Measurements from ENCODE around the gene LRRC55. TPM values are rescaled to one million over a fixed set of nuclear protein-coding genes. Genes with fewer than 3 reads are reported as not detected.

Gene LRRC55
- polyA plus RNA-seq, 1 of the 3 experiments (the other 2 are of a cell fraction) = not detected

GRCh38 chr11:57148621-57149020, 33.1 kb upstream of the LRRC55 start:
- peak overlapping the region in 1 of 2 experiments; percentile 96; a peak in 2 of 4 replicates for H3K27ac ChIP-seq (ENCODE audit: low read depth in 2 of 2, low read length in 1 of 2)
- H3F3A ChIP-seq (replicated peaks; ENCODE audit: insufficient read depth) = no peaks in the 10 kb centered on the region
- H3K79me2 ChIP-seq (ENCODE audit: insufficient read depth) = no peaks in the 10 kb centered on the region
- no peaks in the 10 kb centered on the region for H4K20me1 ChIP-seq (ENCODE audit: insufficient read depth)
- no peak for TF ChIP-seq SIN3A (IDR thresholded peaks at IDR 0.05; ENCODE audit: borderline replicate concordance, low read depth, low read length)
- no peak for TF ChIP-seq RFX5 (IDR thresholded peaks at IDR 0.05; ENCODE audit: low read length)
- TF ChIP-seq ZBTB33 (IDR thresholded peaks at IDR 0.05; ENCODE audit: borderline replicate concordance, low read depth) = no peak
- TF ChIP-seq EP300 (IDR thresholded peaks at IDR 0.05; ENCODE audit: borderline replicate concordance in 1 of 2, low read depth in 1 of 2, low read length in 1 of 2) = no peak
- TF ChIP-seq RCOR1 (IDR thresholded peaks at IDR 0.05; ENCODE audit: low read length) = no peak
- TF ChIP-seq ELF1 (IDR thresholded peaks at IDR 0.05) = no peak
- TF ChIP-seq CHD2 (IDR thresholded peaks at IDR 0.05; ENCODE audit: low read length, partially characterized antibody) = no peak
- no peak for TF ChIP-seq TEAD4 (IDR thresholded peaks at IDR 0.05; ENCODE audit: borderline replicate concordance, insufficient read depth)
- TF ChIP-seq EZH2phosphoT487 (IDR thresholded peaks at IDR 0.05; ENCODE audit: borderline replicate concordance, low read depth) = no peak
- TF ChIP-seq, protein P1, sequence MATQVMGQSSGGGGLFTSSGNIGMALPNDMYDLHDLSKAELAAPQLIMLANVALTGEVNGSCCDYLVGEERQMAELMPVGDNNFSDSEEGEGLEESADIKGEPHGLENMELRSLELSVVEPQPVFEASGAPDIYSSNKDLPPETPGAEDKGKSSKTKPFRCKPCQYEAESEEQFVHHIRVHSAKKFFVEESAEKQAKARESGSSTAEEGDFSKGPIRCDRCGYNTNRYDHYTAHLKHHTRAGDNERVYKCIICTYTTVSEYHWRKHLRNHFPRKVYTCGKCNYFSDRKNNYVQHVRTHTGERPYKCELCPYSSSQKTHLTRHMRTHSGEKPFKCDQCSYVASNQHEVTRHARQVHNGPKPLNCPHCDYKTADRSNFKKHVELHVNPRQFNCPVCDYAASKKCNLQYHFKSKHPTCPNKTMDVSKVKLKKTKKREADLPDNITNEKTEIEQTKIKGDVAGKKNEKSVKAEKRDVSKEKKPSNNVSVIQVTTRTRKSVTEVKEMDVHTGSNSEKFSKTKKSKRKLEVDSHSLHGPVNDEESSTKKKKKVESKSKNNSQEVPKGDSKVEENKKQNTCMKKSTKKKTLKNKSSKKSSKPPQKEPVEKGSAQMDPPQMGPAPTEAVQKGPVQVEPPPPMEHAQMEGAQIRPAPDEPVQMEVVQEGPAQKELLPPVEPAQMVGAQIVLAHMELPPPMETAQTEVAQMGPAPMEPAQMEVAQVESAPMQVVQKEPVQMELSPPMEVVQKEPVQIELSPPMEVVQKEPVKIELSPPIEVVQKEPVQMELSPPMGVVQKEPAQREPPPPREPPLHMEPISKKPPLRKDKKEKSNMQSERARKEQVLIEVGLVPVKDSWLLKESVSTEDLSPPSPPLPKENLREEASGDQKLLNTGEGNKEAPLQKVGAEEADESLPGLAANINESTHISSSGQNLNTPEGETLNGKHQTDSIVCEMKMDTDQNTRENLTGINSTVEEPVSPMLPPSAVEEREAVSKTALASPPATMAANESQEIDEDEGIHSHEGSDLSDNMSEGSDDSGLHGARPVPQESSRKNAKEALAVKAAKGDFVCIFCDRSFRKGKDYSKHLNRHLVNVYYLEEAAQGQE (IDR thresholded peaks at IDR 0.05; ENCODE audit: low read depth, low read length) = no peak
- no peak for TF ChIP-seq SMC3 (IDR thresholded peaks at IDR 0.05; ENCODE audit: low read depth, low read length)
- no peak for TF ChIP-seq PBX3 (IDR thresholded peaks at IDR 0.05)
- no peak for TF ChIP-seq JUND (IDR thresholded peaks at IDR 0.05)
- no peak for TF ChIP-seq RXRA (IDR thresholded peaks at IDR 0.05; ENCODE audit: borderline replicate concordance, low read depth)
- no peak overlapping the region for H3K9ac ChIP-seq
- no peak for DNase-seq
- 55% methylated on average over 5 of the region's 5 CpGs for WGBS (ENCODE audit: low lambda C conversion rate)
- H3K9me2 ChIP-seq = no peaks in the 10 kb centered on the region
- no peaks in the 10 kb centered on the region for H3K36me3 ChIP-seq (replicated peaks in 1 of 2; ENCODE audit: control insufficient read depth in 1 of 2, insufficient read depth in 2 of 2, low read length in 1 of 2)
- ChIA-PET CTCF (interaction anchor here (1.1 to 10.1 kb wide), 3 partner anchors 92 to 308 kb away, joined by 4 to 90 read pairs (median 8); no protein-coding TSS in a partner anchor), POLR2A (no interaction called here)
- no peak overlapping the region for H3K4me2 ChIP-seq
- H2AFZ ChIP-seq (ENCODE audit: low read depth) = no peak overlapping the region
- no peak overlapping the region for H3K4me3 ChIP-seq (ENCODE audit: low read depth in 2 of 2, low read length in 1 of 2)
- no peaks in the 10 kb centered on the region for H3K9me3 ChIP-seq
- peaks cover 0 to 53% of the 10 kb centered on the region in 2 experiments; a peak in 2 of 4 replicates for H3K4me1 ChIP-seq (ENCODE audit: control insufficient read depth in 1 of 2, insufficient read depth in 2 of 2, low read depth in 1 of 2, low read length in 1 of 2)
- no peaks in the 10 kb centered on the region for H3K27me3 ChIP-seq (ENCODE audit: insufficient read depth)

All from SK-N-SH (cell line).